Measurements from ENCODE around the gene ELN.
A peak's percentile ranks its signal among the peaks of the same experiment; 100 is the strongest.

The ELN gene

GRCh38 chr7:74052628-74053027 is 24.7 kb downstream of the ELN start:
- POLR2A ChIA-PET = no interaction called here
- H3K36me3 ChIP-seq (ENCODE audit: control insufficient read depth in 4 of 4, insufficient read depth in 4 of 4, low read length in 3 of 4) = peaks cover 0 to 40% (median 3%) of the 10 kb centered on the region in 4 experiments
- DNase-seq = no peak
- CTCF ChIA-PET = interaction anchor here (0.8 to 1.4 kb wide), 3 partner anchors 12 to 353 kb away, joined by 3 to 4 read pairs (median 4); no protein-coding TSS in a partner anchor
- H3K4me1 ChIP-seq (ENCODE audit: control extremely low read depth in 1 of 4, control insufficient read depth in 4 of 4, insufficient read depth in 4 of 4, low read length in 3 of 4) = peaks cover 0 to 5% (median 2%) of the 10 kb centered on the region in 4 experiments
- no peak overlapping the region for H3K4me3 ChIP-seq (ENCODE audit: control insufficient read depth in 1 of 7, extremely low read depth in 1 of 7, insufficient read depth in 4 of 7, low read depth in 2 of 7, low read length in 6 of 7)
- no peaks in the 10 kb centered on the region for H3K27me3 ChIP-seq (replicated peaks in 2 of 5; ENCODE audit: control insufficient read depth in 4 of 5, insufficient read depth in 5 of 5, low read length in 4 of 5)
- WGBS (ENCODE audit: insufficient coverage) = 87% methylated on average over 1 of the region's 1 CpG
- H3K27ac ChIP-seq (ENCODE audit: insufficient read depth in 1 of 2, low read depth in 1 of 2, low read length in 2 of 2, poor library complexity in 1 of 2, severe bottlenecking in 2 of 2) = no peak overlapping the region
- H3K9me3 ChIP-seq (ENCODE audit: control extremely low read depth in 1 of 5, control insufficient read depth in 4 of 5, insufficient read depth in 2 of 5, low read depth in 1 of 5, low read length in 4 of 5) = no peaks in the 10 kb centered on the region

GRCh38 chr7:74053589-74054186 is 25.7 kb downstream of the ELN start:
- ChIA-PET POLR2A (no interaction called here), CTCF (interaction anchor here (0.6 to 1.2 kb wide), 3 partner anchors 11 to 80 kb away, joined by 3 to 4 read pairs (median 4); no protein-coding TSS in a partner anchor)
- H3K9me3 ChIP-seq (ENCODE audit: control extremely low read depth in 1 of 5, control insufficient read depth in 4 of 5, insufficient read depth in 2 of 5, low read depth in 1 of 5, low read length in 4 of 5) = no peaks in the 10 kb centered on the region
- peaks cover 0 to 30% (median 3%) of the 10 kb centered on the region in 4 experiments for H3K36me3 ChIP-seq (ENCODE audit: control insufficient read depth in 4 of 4, insufficient read depth in 4 of 4, low read length in 3 of 4)
- no peak overlapping the region for H3K4me3 ChIP-seq (ENCODE audit: control insufficient read depth in 1 of 7, extremely low read depth in 1 of 7, insufficient read depth in 4 of 7, low read depth in 2 of 7, low read length in 6 of 7)
- no peak overlapping the region for H3K27ac ChIP-seq (ENCODE audit: insufficient read depth in 1 of 2, low read depth in 1 of 2, low read length in 2 of 2, poor library complexity in 1 of 2, severe bottlenecking in 2 of 2)
- peaks cover 0 to 10% (median 2%) of the 10 kb centered on the region in 4 experiments for H3K4me1 ChIP-seq (ENCODE audit: control extremely low read depth in 1 of 4, control insufficient read depth in 4 of 4, insufficient read depth in 4 of 4, low read length in 3 of 4)
- no peak for DNase-seq
- WGBS (ENCODE audit: insufficient coverage) = 100% methylated on average over 3 of the region's 3 CpGs
- no peaks in the 10 kb centered on the region for H3K27me3 ChIP-seq (replicated peaks in 2 of 5; ENCODE audit: control insufficient read depth in 4 of 5, insufficient read depth in 5 of 5, low read length in 4 of 5)

GRCh38 chr7:74056096-74056915 is 28.3 kb downstream of the ELN start:
- no peaks in the 10 kb centered on the region for H3K27me3 ChIP-seq (replicated peaks in 2 of 5; ENCODE audit: control insufficient read depth in 4 of 5, insufficient read depth in 5 of 5, low read length in 4 of 5)

GRCh38 chr7:74057216-74057925 is 29.4 kb downstream of the ELN start:
- WGBS (ENCODE audit: insufficient coverage) = 75% methylated on average over 5 of the region's 11 CpGs
- Histone ChIP-seq H3K4me1 (ENCODE audit: control extremely low read depth in 1 of 4, control insufficient read depth in 4 of 4, insufficient read depth in 4 of 4, low read length in 3 of 4) (peaks cover 0 to 16% (median 4%) of the 10 kb centered on the region in 4 experiments), H3K4me3 (ENCODE audit: control insufficient read depth in 1 of 7, extremely low read depth in 1 of 7, insufficient read depth in 4 of 7, low read depth in 2 of 7, low read length in 6 of 7) (no peak overlapping the region), H3K27me3 (replicated peaks in 2 of 5; ENCODE audit: control insufficient read depth in 4 of 5, insufficient read depth in 5 of 5, low read length in 4 of 5) (no peaks in the 10 kb centered on the region), H3K27ac (ENCODE audit: insufficient read depth in 1 of 2, low read depth in 1 of 2, low read length in 2 of 2, poor library complexity in 1 of 2, severe bottlenecking in 2 of 2) (no peak overlapping the region), H3K36me3 (ENCODE audit: control insufficient read depth in 4 of 4, insufficient read depth in 4 of 4, low read length in 3 of 4) (peaks cover 0 to 21% (median 1%) of the 10 kb centered on the region in 4 experiments), H3K9me3 (ENCODE audit: control extremely low read depth in 1 of 5, control insufficient read depth in 4 of 5, insufficient read depth in 2 of 5, low read depth in 1 of 5, low read length in 4 of 5) (no peaks in the 10 kb centered on the region)
- DNase-seq = peak in 2 of 3 donors; percentile 49 to 55
- ChIA-PET POLR2A (no interaction called here), CTCF (interaction anchor here (0.6 to 2.8 kb wide), 3 partner anchors 10 to 100 kb away, joined by 4 to 10 read pairs (median 8); no protein-coding TSS in a partner anchor)

More at GRCh38 chr7:74056096-74056915, 28.3 kb downstream of the ELN start:
- Histone ChIP-seq H3K27ac (ENCODE audit: insufficient read depth in 1 of 2, low read depth in 1 of 2, low read length in 2 of 2, poor library complexity in 1 of 2, severe bottlenecking in 2 of 2) (no peak overlapping the region), H3K36me3 (ENCODE audit: control insufficient read depth in 4 of 4, insufficient read depth in 4 of 4, low read length in 3 of 4) (peaks cover 0 to 28% (median 1%) of the 10 kb centered on the region in 4 experiments), H3K9me3 (ENCODE audit: control extremely low read depth in 1 of 5, control insufficient read depth in 4 of 5, insufficient read depth in 2 of 5, low read depth in 1 of 5, low read length in 4 of 5) (no peaks in the 10 kb centered on the region), H3K4me1 (ENCODE audit: control extremely low read depth in 1 of 4, control insufficient read depth in 4 of 4, insufficient read depth in 4 of 4, low read length in 3 of 4) (peaks cover 0 to 10% (median 2%) of the 10 kb centered on the region in 4 experiments), H3K4me3 (ENCODE audit: control insufficient read depth in 1 of 7, extremely low read depth in 1 of 7, insufficient read depth in 4 of 7, low read depth in 2 of 7, low read length in 6 of 7) (no peak overlapping the region)
- ChIA-PET CTCF (interaction anchor here (2.0 kb wide), 1 partner anchor 11 kb away, joined by 10 read pairs; no protein-coding TSS in a partner anchor), POLR2A (no interaction called here)
- DNase-seq = no peak
- WGBS (ENCODE audit: insufficient coverage) = 98% methylated on average over 20 of the region's 26 CpGs

GRCh38 chr7:74057987-74058386 is 30.0 kb downstream of the ELN start:
- Histone ChIP-seq H3K4me1 (ENCODE audit: control extremely low read depth in 1 of 4, control insufficient read depth in 4 of 4, insufficient read depth in 4 of 4, low read length in 3 of 4) (peaks cover 0 to 16% (median 4%) of the 10 kb centered on the region in 4 experiments), H3K4me3 (ENCODE audit: control insufficient read depth in 1 of 7, extremely low read depth in 1 of 7, insufficient read depth in 4 of 7, low read depth in 2 of 7, low read length in 6 of 7) (no peak overlapping the region), H3K27me3 (replicated peaks in 2 of 5; ENCODE audit: control insufficient read depth in 4 of 5, insufficient read depth in 5 of 5, low read length in 4 of 5) (no peaks in the 10 kb centered on the region), H3K36me3 (ENCODE audit: control insufficient read depth in 4 of 4, insufficient read depth in 4 of 4, low read length in 3 of 4) (peaks cover 0 to 22% (median 1%) of the 10 kb centered on the region in 4 experiments), H3K27ac (ENCODE audit: insufficient read depth in 1 of 2, low read depth in 1 of 2, low read length in 2 of 2, poor library complexity in 1 of 2, severe bottlenecking in 2 of 2) (no peak overlapping the region), H3K9me3 (ENCODE audit: control extremely low read depth in 1 of 5, control insufficient read depth in 4 of 5, insufficient read depth in 2 of 5, low read depth in 1 of 5, low read length in 4 of 5) (no peaks in the 10 kb centered on the region)
- ChIA-PET POLR2A (no interaction called here), CTCF (interaction anchor here (2.5 to 2.8 kb wide), 2 partner anchors 10 to 13 kb away, joined by 6 to 8 read pairs; no protein-coding TSS in a partner anchor)
- 83% methylated on average over 1 of the region's 1 CpG for WGBS (ENCODE audit: insufficient coverage)
- DNase-seq = no peak

- POLR2A ChIA-PET = interaction anchor here (0.5 kb wide), 1 partner anchor 238 kb away, joined by 4 read pairs; no protein-coding TSS in a partner anchor
- 97% methylated on average over 6 of the region's 7 CpGs for WGBS (ENCODE audit: insufficient coverage)
- Histone ChIP-seq H3K9me3 (ENCODE audit: control extremely low read depth in 1 of 5, control insufficient read depth in 4 of 5, insufficient read depth in 2 of 5, low read depth in 1 of 5, low read length in 4 of 5) (no peaks in the 10 kb centered on the region), H3K4me1 (ENCODE audit: control extremely low read depth in 1 of 4, control insufficient read depth in 4 of 4, insufficient read depth in 4 of 4, low read length in 3 of 4) (peaks cover 0 to 16% (median 4%) of the 10 kb centered on the region in 4 experiments), H3K27ac (ENCODE audit: insufficient read depth in 1 of 2, low read depth in 1 of 2, low read length in 2 of 2, poor library complexity in 1 of 2, severe bottlenecking in 2 of 2) (no peak overlapping the region), H3K36me3 (ENCODE audit: control insufficient read depth in 4 of 4, insufficient read depth in 4 of 4, low read length in 3 of 4) (peaks cover 0 to 26% (median 1%) of the 10 kb centered on the region in 4 experiments), H3K27me3 (replicated peaks in 2 of 5; ENCODE audit: control insufficient read depth in 4 of 5, insufficient read depth in 5 of 5, low read length in 4 of 5) (no peaks in the 10 kb centered on the region), H3K4me3 (ENCODE audit: control insufficient read depth in 1 of 7, extremely low read depth in 1 of 7, insufficient read depth in 4 of 7, low read depth in 2 of 7, low read length in 6 of 7) (no peak overlapping the region)
- DNase-seq = no peak
- CTCF ChIA-PET = interaction anchor here (0.7 to 2.8 kb wide), 3 partner anchors 9 to 79 kb away, joined by 3 to 8 read pairs (median 6); no protein-coding TSS in a partner anchor
These were observed 30.5 kb downstream of the ELN start for GRCh38 chr7:74058486-74058885.
